AG10803 (cell line): ENCODE data around the gene ZNF248.
"Not testable (repeated sequence)": the region's sequence is repeated elsewhere in the genome, so short reads cannot be mapped to it uniquely, and the experiment has no call there.

Experiments
- DNase-seq: peaks from one replicate; pipeline ENCODE4 v3.0.0; 2010; ENCODE audit warnings: low read depth
- H3K4me3 ChIP-seq: 2 replicates; pipeline ENCODE4 v1.5.1; 2011; ENCODE audit warnings: mild to moderate bottlenecking, low read length, control low read depth
- TF ChIP-seq, protein P1 (sequence below): conservative IDR thresholded peaks from 2 replicates; pipeline ENCODE4 v1.5.1; 2011; ENCODE audit warnings: mild to moderate bottlenecking, low read length, control low read depth, inconsistent platforms

Gene ZNF248

DNA sequence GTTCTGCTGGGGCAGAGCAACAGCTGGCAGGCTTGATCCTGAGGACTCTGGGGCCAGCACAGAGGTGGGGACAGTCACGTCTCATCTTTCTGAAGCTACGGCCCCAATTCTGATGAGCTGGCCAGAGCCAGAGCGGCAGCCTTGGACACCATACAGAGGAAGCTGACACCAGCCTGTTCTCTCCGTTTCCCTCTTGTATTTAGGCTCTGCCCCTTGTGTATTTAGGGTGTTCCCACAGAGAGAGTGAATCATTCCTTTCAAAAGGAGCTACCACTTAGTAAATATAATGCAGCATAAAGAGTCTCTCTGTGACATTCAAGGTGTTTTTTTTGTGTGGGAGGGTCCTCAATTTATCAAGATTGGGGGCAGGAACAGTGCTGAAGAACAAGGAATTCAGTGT, 109.2 kb downstream of the ZNF248 start:
- TF ChIP-seq, protein P1, sequence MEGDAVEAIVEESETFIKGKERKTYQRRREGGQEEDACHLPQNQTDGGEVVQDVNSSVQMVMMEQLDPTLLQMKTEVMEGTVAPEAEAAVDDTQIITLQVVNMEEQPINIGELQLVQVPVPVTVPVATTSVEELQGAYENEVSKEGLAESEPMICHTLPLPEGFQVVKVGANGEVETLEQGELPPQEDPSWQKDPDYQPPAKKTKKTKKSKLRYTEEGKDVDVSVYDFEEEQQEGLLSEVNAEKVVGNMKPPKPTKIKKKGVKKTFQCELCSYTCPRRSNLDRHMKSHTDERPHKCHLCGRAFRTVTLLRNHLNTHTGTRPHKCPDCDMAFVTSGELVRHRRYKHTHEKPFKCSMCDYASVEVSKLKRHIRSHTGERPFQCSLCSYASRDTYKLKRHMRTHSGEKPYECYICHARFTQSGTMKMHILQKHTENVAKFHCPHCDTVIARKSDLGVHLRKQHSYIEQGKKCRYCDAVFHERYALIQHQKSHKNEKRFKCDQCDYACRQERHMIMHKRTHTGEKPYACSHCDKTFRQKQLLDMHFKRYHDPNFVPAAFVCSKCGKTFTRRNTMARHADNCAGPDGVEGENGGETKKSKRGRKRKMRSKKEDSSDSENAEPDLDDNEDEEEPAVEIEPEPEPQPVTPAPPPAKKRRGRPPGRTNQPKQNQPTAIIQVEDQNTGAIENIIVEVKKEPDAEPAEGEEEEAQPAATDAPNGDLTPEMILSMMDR: no peak
- no peak overlapping the region for H3K4me3 ChIP-seq
- no peak for DNase-seq

DNA sequence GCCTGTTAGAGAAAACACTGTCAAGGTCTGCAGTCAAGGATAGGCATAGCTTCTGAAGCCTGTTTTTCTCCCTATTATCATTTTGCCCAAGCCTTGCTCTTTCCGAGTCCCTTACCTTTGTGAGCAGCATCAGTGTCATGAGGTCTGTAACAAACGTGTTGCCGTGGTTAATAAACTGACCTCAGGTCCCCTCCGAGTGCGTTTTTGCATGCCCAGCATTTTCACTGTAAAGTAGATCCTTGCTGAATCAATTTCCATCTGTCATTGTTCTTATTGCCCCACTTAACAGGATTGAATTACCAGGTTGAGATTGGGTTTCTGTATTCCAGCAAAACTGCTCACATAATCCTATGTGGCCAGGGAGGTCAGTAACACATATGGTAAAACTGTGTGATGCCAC, 110.3 kb downstream of the ZNF248 start:
- TF ChIP-seq, protein P1: no peak
- H3K4me3 ChIP-seq: no peak overlapping the region
- DNase-seq: no peak

DNA sequence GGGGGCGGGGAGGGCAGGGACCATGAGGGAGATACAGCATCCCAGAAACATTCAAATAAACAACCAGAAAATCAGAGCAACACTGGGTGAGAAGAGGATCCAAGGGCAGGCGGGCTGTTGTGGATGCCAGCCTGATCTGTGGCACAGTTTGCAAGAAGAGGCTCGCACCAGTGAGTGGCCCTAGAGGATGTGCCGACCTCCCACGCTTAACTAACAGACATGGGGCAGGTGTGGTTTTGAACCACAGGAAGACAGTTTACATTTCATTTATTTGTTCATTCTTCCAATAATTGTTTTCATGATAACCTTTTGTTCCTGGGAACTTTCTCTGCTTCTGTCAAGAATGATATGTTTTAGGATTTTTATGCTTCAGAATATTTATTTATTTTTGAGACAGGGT, 115.6 kb downstream of the ZNF248 start:
- TF ChIP-seq, protein P1: no peak

DNA sequence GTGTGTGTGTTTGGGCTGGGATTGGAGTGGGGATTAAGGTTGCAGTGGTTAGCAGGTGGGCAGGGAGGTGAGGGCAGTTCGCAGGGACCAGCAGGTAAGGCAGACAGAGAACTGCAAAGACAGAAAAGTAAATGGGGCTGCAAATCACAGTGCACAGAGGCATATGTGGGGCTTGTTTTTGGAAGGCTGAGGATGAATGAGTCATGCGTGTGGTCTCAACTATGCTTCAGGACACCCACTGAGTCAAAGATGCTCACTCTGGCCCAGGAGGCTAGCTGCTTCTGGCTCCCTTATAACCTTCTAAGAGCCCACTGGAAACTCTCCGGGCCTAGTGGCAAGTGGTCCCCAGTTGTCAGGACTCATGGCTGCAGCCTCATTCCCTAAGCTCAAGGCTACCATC, 118.2 kb downstream of the ZNF248 start:
- TF ChIP-seq, protein P1: no peak
- no peak for DNase-seq
- H3K4me3 ChIP-seq: no peak overlapping the region

More for the DNA sequence above, 115.6 kb downstream of the ZNF248 start:
- no peak for DNase-seq
- no peak overlapping the region for H3K4me3 ChIP-seq

DNA sequence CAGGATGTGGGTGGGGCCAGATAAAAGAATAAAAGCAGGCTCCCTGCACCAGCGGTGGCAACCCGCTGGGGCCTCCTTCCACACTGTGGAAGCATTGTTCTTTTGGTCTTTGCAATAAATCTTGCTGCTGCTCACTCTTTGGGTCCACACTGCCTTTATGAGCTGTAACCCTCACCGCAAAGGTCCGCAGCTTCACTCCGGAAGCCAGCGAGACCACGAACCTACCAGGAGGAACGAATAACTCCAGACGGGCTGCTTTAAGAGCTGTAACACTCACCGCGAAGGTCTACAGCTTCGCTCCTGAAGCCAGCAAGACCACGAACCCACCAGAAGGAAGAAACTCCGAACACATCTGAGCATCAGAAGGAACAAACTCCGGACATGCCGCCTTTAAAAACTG, 119.2 kb downstream of the ZNF248 start:
- H3K4me3 ChIP-seq, DNase-seq: not testable (repeated sequence)

DNA sequence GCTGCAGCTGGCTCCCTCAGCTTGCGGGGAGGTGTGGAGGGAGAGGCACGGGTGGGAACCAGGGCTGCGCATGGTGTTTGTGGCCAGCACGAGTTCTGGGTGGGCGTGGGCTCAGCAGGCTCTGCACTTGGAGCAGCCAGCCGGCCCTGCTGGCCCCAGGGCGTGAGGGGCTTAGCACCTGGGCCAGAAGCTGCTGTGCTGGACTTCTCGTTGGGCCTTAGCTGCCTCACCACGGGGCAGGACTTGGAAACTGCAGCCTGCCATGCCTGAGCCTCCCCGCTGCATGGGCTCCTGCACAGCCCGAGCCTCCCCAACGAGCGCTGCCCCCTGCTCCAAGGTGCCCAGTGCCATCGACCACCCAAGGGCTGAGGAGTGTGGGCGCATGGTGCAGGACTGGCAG, 120.1 kb downstream of the ZNF248 start:
- no peak for DNase-seq
- TF ChIP-seq, protein P1: no peak
- no peak overlapping the region for H3K4me3 ChIP-seq

DNA sequence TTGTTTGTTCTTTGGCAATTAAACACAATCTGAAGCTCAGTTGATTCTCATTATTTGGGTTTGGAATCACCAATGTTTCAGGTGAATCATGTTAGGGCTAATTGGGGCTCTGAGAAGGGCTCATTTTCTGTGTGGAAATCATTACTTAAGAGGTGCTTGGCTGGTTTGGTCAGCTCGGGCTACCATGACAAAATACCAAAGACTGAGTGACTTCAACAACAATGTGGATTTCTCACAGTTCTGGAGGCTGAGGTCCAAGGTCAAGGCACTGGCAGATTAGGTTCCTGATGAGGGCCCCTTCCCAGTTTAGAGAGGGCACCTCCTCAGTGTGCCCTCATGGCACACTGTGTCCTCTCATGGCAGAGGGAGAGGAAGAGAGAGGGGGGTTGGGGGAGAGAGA, 121.3 kb downstream of the ZNF248 start:
- H3K4me3 ChIP-seq: no peak overlapping the region
- TF ChIP-seq, protein P1: no peak
- DNase-seq: no peak

DNA sequence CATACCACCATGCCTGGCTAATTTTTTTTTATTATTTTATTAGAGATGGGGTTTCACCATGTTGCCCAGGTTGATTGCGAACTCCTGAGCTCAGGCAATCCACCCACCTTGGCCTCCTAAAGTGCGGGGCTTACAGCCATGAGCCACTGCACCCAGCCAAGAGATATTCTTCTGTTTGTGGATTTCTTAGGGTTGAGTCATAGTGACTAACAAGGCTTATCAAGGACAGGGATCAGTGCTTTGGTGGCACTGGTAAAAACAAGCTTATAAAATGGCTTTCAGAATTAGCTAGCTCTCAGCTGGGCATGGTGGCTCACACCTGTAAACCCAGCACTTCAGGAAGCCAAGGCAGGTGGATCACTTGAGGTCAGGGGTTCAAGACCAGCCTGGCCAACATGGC, 122.4 kb downstream of the ZNF248 start:
- H3K4me3 ChIP-seq: no peak overlapping the region
- DNase-seq: peak; percentile 11
- TF ChIP-seq, protein P1: no peak
